ENCODE data around the gene BCL2.
"Not testable (repeated sequence)": the region's sequence is repeated elsewhere in the genome, so short reads cannot be mapped to it uniquely, and the experiment has no call there.

The BCL2 gene

GRCh38 chr18:63257453-63257852 is 62.1 kb downstream of the BCL2 start:
- no peak for DNase-seq

GRCh38 chr18:63255435-63255834 is 64.1 kb downstream of the BCL2 start:
- no peak for DNase-seq

GRCh38 chr18:63254716-63255399 is 64.7 kb downstream of the BCL2 start:
- no peak for DNase-seq

GRCh38 chr18:63253428-63254372 is 65.9 kb downstream of the BCL2 start:
- peak in 1 of 2 donors; percentile 57 for DNase-seq

GRCh38 chr18:63253014-63253413 is 66.6 kb downstream of the BCL2 start:
- DNase-seq, result no peak

- peak in 1 of 2 donors; percentile 88 for DNase-seq
Measured at GRCh38 chr18:63249771-63250170, 69.8 kb downstream of the BCL2 start.

- DNase-seq, result no peak
Measured at GRCh38 chr18:63247926-63248325, 71.6 kb downstream of the BCL2 start.

GRCh38 chr18:63247506-63247905 is 72.1 kb downstream of the BCL2 start:
- DNase-seq, result no peak

- no peak for DNase-seq
Measured at GRCh38 chr18:63245600-63245999, 74.0 kb downstream of the BCL2 start.

- DNase-seq, result no peak
Measured at GRCh38 chr18:63244607-63245006, 75.0 kb downstream of the BCL2 start.

- no peak for DNase-seq
Measured at GRCh38 chr18:63241760-63242159, 77.8 kb downstream of the BCL2 start.

- no peak for DNase-seq
Measured at GRCh38 chr18:63241317-63241712, 78.3 kb downstream of the BCL2 start.

GRCh38 chr18:63240531-63241316 is 78.8 kb downstream of the BCL2 start:
- DNase-seq, result no peak

- DNase-seq, result no peak
Measured at GRCh38 chr18:63238693-63239075, 80.9 kb downstream of the BCL2 start.

- no peak for DNase-seq
Measured at GRCh38 chr18:63237881-63238692, 81.5 kb downstream of the BCL2 start.

GRCh38 chr18:63236921-63237846 is 82.4 kb downstream of the BCL2 start:
- DNase-seq, result no peak

GRCh38 chr18:63236406-63236805 is 83.2 kb downstream of the BCL2 start:
- DNase-seq, result peak; percentile 37 to 39

- DNase-seq, result not testable (repeated sequence)
Measured at GRCh38 chr18:63235920-63236319, 83.6 kb downstream of the BCL2 start.

- no peak for DNase-seq
Measured at GRCh38 chr18:63234841-63235240, 84.7 kb downstream of the BCL2 start.

- DNase-seq, result no peak
Measured at GRCh38 chr18:63234432-63234831, 85.1 kb downstream of the BCL2 start.

GRCh38 chr18:63233334-63233733 is 86.2 kb downstream of the BCL2 start:
- no peak for DNase-seq
